Loucy (cell line): ENCODE measurements around the gene DTWD1.

Source experiments
- EZH2phosphoT487 ChIP-seq: fragments of 200-600 bp; IDR thresholded peaks from 2 replicates; pipeline ENCODE4 v1.6.1; 2018; ENCODE audit warnings: antibody characterized with exemption, mild to moderate bottlenecking, moderate library complexity, borderline replicate concordance
- TF ChIP-seq, protein P1 (sequence below): fragments of 200-600 bp; sonication (generic); conservative IDR thresholded peaks from 2 replicates; pipeline ENCODE4 v1.5.1; 2014; ENCODE audit warnings: mild to moderate bottlenecking, antibody characterized with exemption, low read length

DNA sequence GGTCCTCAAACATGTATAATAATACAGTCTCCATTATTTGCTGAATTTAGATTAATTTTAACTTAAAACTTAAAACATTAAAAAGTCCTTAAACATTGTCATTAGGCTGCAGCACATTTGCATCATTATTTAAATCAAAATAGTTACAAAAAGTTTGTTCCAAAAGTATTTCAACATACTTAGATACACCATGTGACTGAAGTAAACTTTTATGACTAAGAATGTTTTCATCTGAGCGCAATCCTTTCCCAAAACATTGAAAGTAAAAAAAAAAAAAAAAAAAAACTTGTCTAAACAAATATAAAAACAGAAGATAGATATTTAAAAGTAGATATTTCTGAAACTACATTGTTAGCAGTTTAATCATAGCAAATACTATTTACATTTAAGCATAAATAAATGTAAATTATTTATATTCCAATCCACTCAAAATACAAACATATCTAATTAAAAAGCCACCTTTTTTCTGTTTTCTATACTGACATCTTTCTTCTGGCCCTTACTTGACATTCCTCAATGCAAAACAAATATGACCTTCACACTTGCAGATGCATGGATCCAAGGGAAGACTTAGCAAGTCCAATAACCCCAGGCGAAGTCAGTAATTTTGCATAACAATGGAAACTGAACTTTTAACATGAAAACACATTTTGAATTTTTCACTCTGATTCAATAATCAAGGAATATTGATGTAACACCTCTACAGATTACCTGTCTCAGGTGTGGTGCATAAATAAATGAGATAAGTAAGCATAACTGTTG, 10.5 kb upstream of the DTWD1 start:
- TF ChIP-seq, protein P1, sequence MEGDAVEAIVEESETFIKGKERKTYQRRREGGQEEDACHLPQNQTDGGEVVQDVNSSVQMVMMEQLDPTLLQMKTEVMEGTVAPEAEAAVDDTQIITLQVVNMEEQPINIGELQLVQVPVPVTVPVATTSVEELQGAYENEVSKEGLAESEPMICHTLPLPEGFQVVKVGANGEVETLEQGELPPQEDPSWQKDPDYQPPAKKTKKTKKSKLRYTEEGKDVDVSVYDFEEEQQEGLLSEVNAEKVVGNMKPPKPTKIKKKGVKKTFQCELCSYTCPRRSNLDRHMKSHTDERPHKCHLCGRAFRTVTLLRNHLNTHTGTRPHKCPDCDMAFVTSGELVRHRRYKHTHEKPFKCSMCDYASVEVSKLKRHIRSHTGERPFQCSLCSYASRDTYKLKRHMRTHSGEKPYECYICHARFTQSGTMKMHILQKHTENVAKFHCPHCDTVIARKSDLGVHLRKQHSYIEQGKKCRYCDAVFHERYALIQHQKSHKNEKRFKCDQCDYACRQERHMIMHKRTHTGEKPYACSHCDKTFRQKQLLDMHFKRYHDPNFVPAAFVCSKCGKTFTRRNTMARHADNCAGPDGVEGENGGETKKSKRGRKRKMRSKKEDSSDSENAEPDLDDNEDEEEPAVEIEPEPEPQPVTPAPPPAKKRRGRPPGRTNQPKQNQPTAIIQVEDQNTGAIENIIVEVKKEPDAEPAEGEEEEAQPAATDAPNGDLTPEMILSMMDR = no peak
- TF ChIP-seq EZH2phosphoT487 = no peak
